Measurements from ENCODE around the gene SOCS4.
A peak's percentile ranks its signal among the peaks of the same experiment; 100 is the strongest.
"Not testable (repeated sequence)": the region's sequence is repeated elsewhere in the genome, so short reads cannot be mapped to it uniquely, and the experiment has no call there.

The SOCS4 gene

GRCh38 chr14:55052269-55052930 is 25.4 kb downstream of the SOCS4 start:
- peak; percentile 41 for DNase-seq

GRCh38 chr14:55053018-55053417 is 26.0 kb downstream of the SOCS4 start:
- DNase-seq: no peak

- no peak for DNase-seq
Measured at GRCh38 chr14:55053500-55053899, 26.5 kb downstream of the SOCS4 start.

- no peak for DNase-seq
Measured at GRCh38 chr14:55054098-55054497, 27.1 kb downstream of the SOCS4 start.

GRCh38 chr14:55057919-55058318 is 30.9 kb downstream of the SOCS4 start:
- no peak for DNase-seq

GRCh38 chr14:55059333-55059732 is 32.3 kb downstream of the SOCS4 start:
- no peak for DNase-seq

GRCh38 chr14:55062517-55063351 is 35.7 kb downstream of the SOCS4 start:
- peak; percentile 77 for DNase-seq

GRCh38 chr14:55064896-55065295 is 37.9 kb downstream of the SOCS4 start:
- not testable (repeated sequence) for DNase-seq

GRCh38 chr14:55065411-55065810 is 38.4 kb downstream of the SOCS4 start:
- no peak for DNase-seq

GRCh38 chr14:55066223-55066622 is 39.2 kb downstream of the SOCS4 start:
- DNase-seq: no peak

- DNase-seq: no peak
Measured at GRCh38 chr14:55070981-55071411, 44.0 kb downstream of the SOCS4 start.

- no peak for DNase-seq
Measured at GRCh38 chr14:55071870-55072640, 45.0 kb downstream of the SOCS4 start.

- no peak for DNase-seq
Measured at GRCh38 chr14:55073856-55074255, 46.8 kb downstream of the SOCS4 start.

GRCh38 chr14:55074662-55075061 is 47.6 kb downstream of the SOCS4 start:
- no peak for DNase-seq

GRCh38 chr14:55075628-55076175 is 48.7 kb downstream of the SOCS4 start:
- DNase-seq: no peak

GRCh38 chr14:55077170-55078151 is 50.4 kb downstream of the SOCS4 start:
- DNase-seq: no peak

- not testable (repeated sequence) for DNase-seq
Measured at GRCh38 chr14:55079961-55080360, 52.9 kb downstream of the SOCS4 start.

- no peak for DNase-seq
Measured at GRCh38 chr14:55084401-55085059, 57.5 kb downstream of the SOCS4 start.

- DNase-seq: no peak
Measured at GRCh38 chr14:55085060-55085660, 58.1 kb downstream of the SOCS4 start.

GRCh38 chr14:55086938-55087337 is 59.9 kb downstream of the SOCS4 start:
- no peak for DNase-seq

- no peak for DNase-seq
Measured at GRCh38 chr14:55088356-55088755, 61.3 kb downstream of the SOCS4 start.

Measured in NCI-H1694 treated with DMSO at 0.1 percent for 48 hours (cell line).